MM.1S (cell line): Measurements from ENCODE around the gene ATP5F1C.

Experiments used
- EZH2 ChIP-seq: fragments of 300-600 bp; sonication (generic); optimal IDR thresholded peaks from 2 replicates; pipeline ENCODE3; 2017; ENCODE audit warnings: low read depth, mild to moderate bottlenecking, antibody characterized with exemption, low read length, mixed read lengths
- EZH2phosphoT487 ChIP-seq: fragments of 300-600 bp; sonication (generic); IDR thresholded peaks from 2 replicates; pipeline ENCODE4 v1.6.1; 2018; ENCODE audit warnings: antibody characterized with exemption, low read length
- TF ChIP-seq, protein P1 (sequence below): fragments of 300-600 bp; sonication (generic); IDR thresholded peaks from 2 replicates; pipeline ENCODE4 v1.5.1; 2016; ENCODE audit warnings: antibody characterized with exemption, low read length, mixed read lengths

GRCh38 chr10:7789390-7789789 lies 1.4 kb downstream of the ATP5F1C start:
- TF ChIP-seq EZH2phosphoT487 (no peak), EZH2 (no peak)
- TF ChIP-seq, protein P1, sequence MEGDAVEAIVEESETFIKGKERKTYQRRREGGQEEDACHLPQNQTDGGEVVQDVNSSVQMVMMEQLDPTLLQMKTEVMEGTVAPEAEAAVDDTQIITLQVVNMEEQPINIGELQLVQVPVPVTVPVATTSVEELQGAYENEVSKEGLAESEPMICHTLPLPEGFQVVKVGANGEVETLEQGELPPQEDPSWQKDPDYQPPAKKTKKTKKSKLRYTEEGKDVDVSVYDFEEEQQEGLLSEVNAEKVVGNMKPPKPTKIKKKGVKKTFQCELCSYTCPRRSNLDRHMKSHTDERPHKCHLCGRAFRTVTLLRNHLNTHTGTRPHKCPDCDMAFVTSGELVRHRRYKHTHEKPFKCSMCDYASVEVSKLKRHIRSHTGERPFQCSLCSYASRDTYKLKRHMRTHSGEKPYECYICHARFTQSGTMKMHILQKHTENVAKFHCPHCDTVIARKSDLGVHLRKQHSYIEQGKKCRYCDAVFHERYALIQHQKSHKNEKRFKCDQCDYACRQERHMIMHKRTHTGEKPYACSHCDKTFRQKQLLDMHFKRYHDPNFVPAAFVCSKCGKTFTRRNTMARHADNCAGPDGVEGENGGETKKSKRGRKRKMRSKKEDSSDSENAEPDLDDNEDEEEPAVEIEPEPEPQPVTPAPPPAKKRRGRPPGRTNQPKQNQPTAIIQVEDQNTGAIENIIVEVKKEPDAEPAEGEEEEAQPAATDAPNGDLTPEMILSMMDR, result no peak
